Keratinocyte (primary cell): Measurements from ENCODE around the gene RIC1. TPM values are rescaled to one million over a fixed set of nuclear protein-coding genes. Genes with fewer than 3 reads are reported as not detected.

Experiments used
- DNase-seq: peaks from one replicate; pipeline ENCODE4 v3.0.0-alpha.2; 2011; ENCODE audit warnings: low read depth, missing footprints, low spot score
- FAIRE-seq: peaks from 2 replicates; lab custom pipeline; 2011; peaks lifted over from hg19 to GRCh38; lab: Jason Lieb, UNC
- H2AFZ ChIP-seq: 2 replicates; pipeline ENCODE4 v1.6.0; 2012; ENCODE audit warnings: low read length, control low read depth, inconsistent platforms; ENCODE audit not compliant: control insufficient read depth
- H3K27ac ChIP-seq: 2 replicates; pipeline ENCODE4 v1.5.1; 2011; ENCODE audit warnings: low read length; ENCODE audit not compliant: control insufficient read depth, insufficient read depth
- H3K27me3 ChIP-seq: 3 replicates; pipeline ENCODE4 v1.6.0; 2011; ENCODE audit warnings: low read length; ENCODE audit not compliant: control insufficient read depth, insufficient read depth; ENCODE audit errors: extremely low read depth
- H3K36me3 ChIP-seq, 2 experiments: 2 replicates in 1 of 2; 3 replicates in 1 of 2; pipeline ENCODE4 v1.5.1; 2011; ENCODE audit warnings: low read length in 2 of 2, mild to moderate bottlenecking in 1 of 2; ENCODE audit not compliant: control insufficient read depth in 2 of 2, insufficient read depth in 2 of 2; ENCODE audit errors: extremely low read depth in 1 of 2
- H3K4me1 ChIP-seq: 3 replicates; pipeline ENCODE4 v1.5.1; 2011; ENCODE audit warnings: low read length; ENCODE audit not compliant: control insufficient read depth, insufficient read depth; ENCODE audit errors: extremely low read depth
- H3K4me2 ChIP-seq: 3 replicates; pipeline ENCODE4 v1.6.0; 2011; ENCODE audit warnings: low read depth, low read length; ENCODE audit not compliant: control insufficient read depth, insufficient read depth; ENCODE audit errors: extremely low read depth
- H3K4me3 ChIP-seq, 3 experiments: fragments of 200-600 bp in 1 of 3; sonication (generic) in 1 of 3; 2 replicates in 2 of 3; 3 replicates in 1 of 3; pipeline ENCODE4 v1.5.1; 2011 to 2016; ENCODE audit warnings: low read length in 3 of 3, mild to moderate bottlenecking in 3 of 3, control low read depth in 2 of 3, inconsistent platforms in 1 of 3, low read depth in 1 of 3, mixed read lengths in 1 of 3, mixed run types in 1 of 3, moderate library complexity in 1 of 3; ENCODE audit not compliant: control insufficient read depth in 2 of 3, insufficient read depth in 2 of 3; ENCODE audit errors: extremely low read depth in 1 of 3
- H3K79me2 ChIP-seq: 2 replicates; pipeline ENCODE4 v1.6.0; 2012; ENCODE audit warnings: low read length; ENCODE audit not compliant: control insufficient read depth, insufficient read depth
- H3K9ac ChIP-seq: 3 replicates; pipeline ENCODE4 v1.6.0; 2011; ENCODE audit warnings: low read length; ENCODE audit not compliant: control insufficient read depth, insufficient read depth; ENCODE audit errors: extremely low read depth
- H3K9me1 ChIP-seq: 3 replicates; pipeline ENCODE4 v1.6.0; 2011; ENCODE audit warnings: low read length; ENCODE audit not compliant: control insufficient read depth, insufficient read depth; ENCODE audit errors: extremely low read depth
- H3K9me3 ChIP-seq: 2 replicates; pipeline ENCODE4 v1.5.1; 2012; ENCODE audit warnings: low read depth, low read length; ENCODE audit not compliant: control insufficient read depth
- H4K20me1 ChIP-seq: 3 replicates; pipeline ENCODE4 v1.6.0; 2011; ENCODE audit warnings: low read length; ENCODE audit not compliant: control insufficient read depth, insufficient read depth; ENCODE audit errors: extremely low read depth
- CTCF ChIP-seq, 3 experiments: IDR thresholded peaks in 1 of 3; conservative IDR thresholded peaks in 1 of 3; optimal IDR thresholded peaks in 1 of 3; 2 replicates in 2 of 3; 3 replicates in 1 of 3; pipeline versions ENCODE3 to v1.5.1; 2011; ENCODE audit warnings: low read length in 3 of 3, mild to moderate bottlenecking in 3 of 3, moderate library complexity in 2 of 3, control low read depth in 1 of 3, inconsistent platforms in 1 of 3; ENCODE audit not compliant: insufficient read depth in 2 of 3; ENCODE audit errors: extremely low read depth in 1 of 3
- EZH2 ChIP-seq: IDR thresholded peaks from one replicate; pipeline ENCODE4 v1.6.1; 2012; ENCODE audit warnings: inconsistent platforms, mild to moderate bottlenecking, low read length, moderate library complexity
- dilution Hi-C: fragments of 300-500 bp; cut with MboI; formaldehyde crosslinking; loops from one replicate; pipeline ENCODE4 v1.7.0; 2020; ENCODE audit warnings: low sequenced_read_pairs; ENCODE audit not compliant: extremely low pct_ligation_motif_present
- polyA plus RNA-seq, 5 experiments: library from polyadenylated mRNA; depleted of rRNA in 3 of 5; stranded (reverse) in 3 of 5; stranded (forward) in 1 of 5; unstranded in 1 of 5; fragments of >200 nt; gene quantifications; 1 replicate in 1 of 5; 2 replicates in 3 of 5; 3 replicates in 1 of 5; pipeline versions ENCODE4 v1.2.1 to v1.2.3, GENCODE V29; 2011 to 2012; ENCODE audit warnings: missing spikeins in 2 of 5, low read depth in 1 of 5, low replicate concordance in 1 of 5

The RIC1 gene
- polyA plus RNA-seq, 1 donor (not counting 4 experiments of a cell fraction or from before 2014, with no cell fraction given), result 20.5 TPM

GRCh38 chr9:5586391-5586802, 42.5 kb upstream of the RIC1 start:
- H3K27ac ChIP-seq, result peak overlapping the region; percentile 32
- no peak overlapping the region for H2AFZ ChIP-seq
- dilution Hi-C loops, result no loop called here
- H3K4me3 ChIP-seq, result no peak overlapping the region
- no peak for FAIRE-seq
- peaks cover 31% of the 10 kb centered on the region for H3K4me1 ChIP-seq
- H3K9me3 ChIP-seq, result no peaks in the 10 kb centered on the region
- no peak overlapping the region for H3K4me2 ChIP-seq
- TF ChIP-seq CTCF (optimal IDR thresholded peaks at IDR 0.05 in 1 of 3, IDR thresholded peaks at IDR 0.05 in 1 of 3, conservative IDR thresholded peaks at IDR 0.05 in 1 of 3; ENCODE audit: extremely low read depth in 1 of 3, insufficient read depth in 2 of 3, low read length in 3 of 3) (no peak), EZH2 (no peak)
- no peaks in the 10 kb centered on the region for H3K79me2 ChIP-seq
- no peak overlapping the region for H3K9ac ChIP-seq
- H3K36me3 ChIP-seq, result no peaks in the 10 kb centered on the region
- no peaks in the 10 kb centered on the region for H3K27me3 ChIP-seq
- H3K9me1 ChIP-seq, result no peaks in the 10 kb centered on the region
- no peak for DNase-seq
- H4K20me1 ChIP-seq, result no peaks in the 10 kb centered on the region

GRCh38 chr9:5587024-5587423, 41.9 kb upstream of the RIC1 start:
- no peak for FAIRE-seq
- no peak overlapping the region for H3K9ac ChIP-seq
- H3K4me1 ChIP-seq, result peaks cover 32% of the 10 kb centered on the region
- H3K9me1 ChIP-seq, result no peaks in the 10 kb centered on the region
- H3K79me2 ChIP-seq, result no peaks in the 10 kb centered on the region
- H3K9me3 ChIP-seq, result no peaks in the 10 kb centered on the region
- TF ChIP-seq CTCF (optimal IDR thresholded peaks at IDR 0.05 in 1 of 3, IDR thresholded peaks at IDR 0.05 in 1 of 3, conservative IDR thresholded peaks at IDR 0.05 in 1 of 3; ENCODE audit: extremely low read depth in 1 of 3, insufficient read depth in 2 of 3, low read length in 3 of 3) (no peak), EZH2 (no peak)
- H3K27me3 ChIP-seq, result no peaks in the 10 kb centered on the region
- no peaks in the 10 kb centered on the region for H4K20me1 ChIP-seq
- H3K36me3 ChIP-seq, result no peaks in the 10 kb centered on the region
- H3K4me3 ChIP-seq, result no peak overlapping the region
- H3K4me2 ChIP-seq, result no peak overlapping the region
- no peak for DNase-seq
- no peak overlapping the region for H2AFZ ChIP-seq
- dilution Hi-C loops, result no loop called here
- H3K27ac ChIP-seq, result peak overlapping the region; percentile 32
